Parietal lobe (tissue), 2 donors: ENCODE results near the gene FNIP2. TPM values are rescaled to one million over a fixed set of nuclear protein-coding genes. Genes with fewer than 3 reads are reported as not detected.

ENCODE experiments used
- small RNA-seq: library from RNA; depleted of rRNA; stranded (forward); fragments of <200 nt; gene quantifications from one replicate; pipeline ENCODE3, GENCODE V24; 2014; ENCODE audit warnings: low replicate concordance
- total RNA-seq: library from RNA; depleted of rRNA; stranded (reverse); fragments of >200 nt; gene quantifications from one replicate; pipeline ENCODE4 v1.2.3, GENCODE V29; 2014

The FNIP2 gene
- total RNA-seq = 86.1 TPM

DNA sequence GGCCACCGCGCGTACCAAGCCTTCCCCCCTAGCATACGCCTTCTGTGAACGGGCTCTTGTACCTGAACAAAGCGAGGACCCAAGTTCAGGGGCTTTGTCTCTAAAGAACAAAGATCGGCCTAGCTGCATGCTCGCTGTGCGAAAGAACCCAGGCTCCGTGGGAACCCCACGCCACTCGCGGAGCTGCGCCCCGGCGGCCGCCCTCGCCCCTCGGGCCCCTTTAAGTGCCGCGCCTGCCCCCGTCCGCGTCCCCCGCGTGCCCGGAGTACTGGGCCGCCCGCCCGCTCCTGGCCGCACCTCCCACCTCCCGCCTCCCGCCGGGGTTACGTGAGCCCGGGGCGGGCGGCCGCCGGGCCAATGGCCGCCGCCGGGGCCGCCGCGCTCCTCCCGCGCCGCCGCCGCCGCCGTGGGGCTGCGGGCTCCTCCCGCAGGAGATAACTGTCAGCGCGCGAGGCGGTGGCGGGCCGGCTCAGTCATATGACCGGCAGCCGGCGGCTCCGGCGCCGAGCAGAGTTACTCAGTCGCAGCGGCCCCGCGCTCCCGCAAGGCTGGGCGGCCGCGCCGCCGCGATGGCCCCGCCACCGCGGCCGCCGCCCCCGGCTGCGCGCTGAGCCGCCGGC lies at the start of gene FNIP2:
FNIP2 (plus strand) TSS at position 472 of the 620 bp plus-strand sequence. CDS start 187 bp downstream, outside the sequence.

DNA sequence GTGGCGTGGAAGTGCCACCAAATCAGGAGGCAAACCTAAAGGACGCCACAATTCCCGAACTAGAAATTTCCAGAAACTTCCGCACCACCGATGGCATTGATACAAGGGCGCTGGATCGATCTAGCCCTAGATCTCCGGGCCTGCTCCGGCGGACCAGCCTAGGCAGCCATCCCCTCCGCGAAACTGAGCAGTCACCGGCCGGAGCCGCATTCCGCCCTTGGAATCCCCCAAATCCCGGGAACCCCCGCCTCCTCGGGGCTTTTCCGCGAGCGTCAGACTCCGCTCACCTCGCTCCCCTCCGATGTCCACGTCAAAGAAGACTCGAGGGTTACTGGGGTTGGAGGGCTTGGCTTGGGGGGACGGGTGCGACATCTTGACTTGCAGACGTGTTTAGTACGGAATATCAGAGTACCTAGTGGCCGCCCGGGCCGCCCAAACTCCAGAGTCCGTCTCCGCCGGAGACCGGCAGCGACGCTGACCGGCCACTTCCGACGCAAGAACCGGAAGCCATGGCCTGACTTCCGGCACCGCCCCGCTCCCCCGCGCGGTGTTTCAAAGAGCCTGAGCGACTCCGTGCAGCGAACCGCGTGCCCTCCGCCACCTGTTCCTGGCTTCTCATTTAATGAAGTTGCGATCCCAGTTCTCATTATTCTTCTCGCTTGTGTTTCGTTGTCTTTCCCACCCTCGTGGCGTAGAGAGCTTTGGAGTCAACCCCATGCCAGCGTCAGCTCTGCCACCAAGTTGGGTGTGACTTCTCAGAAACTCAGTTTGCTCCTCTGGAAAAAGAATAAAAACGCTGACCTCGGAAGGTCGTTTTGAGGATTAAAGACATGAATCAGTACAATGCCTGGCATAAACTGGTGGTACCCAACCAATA lies 45.7 kb upstream of the FNIP2 start, which contains the start of gene PPID:
PPID (minus strand) TSS at position 480 of the 877 bp plus-strand sequence; CDS start at position 372, 108 bp downstream.

Small RNA genes within 50 kb of the gene (small RNA-seq; reads per million reads assigned to genes)
- not detected for gene RF00157
- not detected for gene RNU6-128P

Other genes starting within 250 kb of the FNIP2 start
- 1.6 TPM for gene RXFP1, start 247.1 kb upstream of the FNIP2 start, total RNA-seq
- 18.5 TPM for gene C4orf46, start 97.1 kb upstream of the FNIP2 start, total RNA-seq
- 39.8 TPM for gene ETFDH, start 96.7 kb upstream of the FNIP2 start, total RNA-seq
- gene PPID, start 45.6 kb upstream of the FNIP2 start, total RNA-seq = 27.9 TPM